SU-DHL-6 (cell line): ENCODE measurements around the gene EIF2AK2.

Experiments
- CTCF ChIP-seq: fragments of 200-600 bp; sonication (generic); IDR thresholded peaks from one replicate; pipeline ENCODE4 v1.5.1; 2017; ENCODE audit warnings: antibody characterized with exemption, mild to moderate bottlenecking, low read length, moderate library complexity; ENCODE audit not compliant: insufficient read depth, poor library complexity, severe bottlenecking
- EZH2phosphoT487 ChIP-seq: fragments of 200-600 bp; sonication (generic), shearing (Covaris generic); conservative IDR thresholded peaks from 2 replicates; pipeline ENCODE4 v1.6.1; 2018; ENCODE audit warnings: mild to moderate bottlenecking, antibody characterized with exemption, low read length, moderate library complexity, mixed read lengths

GRCh38 chr2:37102588-37102987, 54.2 kb downstream of the EIF2AK2 start:
- TF ChIP-seq CTCF (no peak), EZH2phosphoT487 (no peak)
